ENCODE data around the gene METTL14.

- no peak for TF ChIP-seq GATA3 (IDR thresholded peaks at IDR 0.05; ENCODE audit: low read depth, low read length)
- TF ChIP-seq GATA2 (IDR thresholded peaks at IDR 0.05; ENCODE audit: low read depth, low read length): no peak
Measured at GRCh38 chr4:118753096-118753495, 67.9 kb downstream of the METTL14 start.
